ENCODE measurements around the gene LIF. TPM values are rescaled to one million over a fixed set of nuclear protein-coding genes. Genes with fewer than 3 reads are reported as not detected.

LIF gene
- total RNA-seq, 1 experiment from 2014 or later: 75.4 TPM

GRCh38 chr22:30212363-30212995 lies 34.1 kb downstream of the LIF start:
- peak overlapping the region; percentile 80 for H3K9ac ChIP-seq (ENCODE audit: low read length)

More at GRCh38 chr22:30212363-30212995, 34.1 kb downstream of the LIF start:
- H3K4me3 ChIP-seq (replicated peaks in 1 of 2; ENCODE audit: low read depth in 1 of 2, low read length in 2 of 2): peak overlapping the region in 1 of 2 experiments; percentile 29; a peak in 2 of 4 replicates
- ChIA-PET POLR2A (interaction anchor here (1.0 to 5.4 kb wide), 6 partner anchors 8 to 28 kb away, joined by 3 to 43 read pairs (median 6); no protein-coding TSS in a partner anchor), CTCF (no interaction called here), RAD21 (ENCODE audit: low non-redundant PET in 1 of 2, low total read pairs in 2 of 2, uncharacterized antibody in 2 of 2, unreplicated experiment in 2 of 2) (interaction anchor here in 1 of 2 experiments (1.1 to 1.7 kb wide), 4 partner anchors 12 to 104 kb away, joined by 3 read pairs; no protein-coding TSS in a partner anchor)
- TF ChIP-seq POLR2A (IDR thresholded peaks at IDR 0.05; ENCODE audit: borderline replicate concordance, extremely low read depth, insufficient read depth, insufficient read length) (no peak), RAD21 (IDR thresholded peaks at IDR 0.05; ENCODE audit: low read depth) (no peak), FOSL1 (IDR thresholded peaks at IDR 0.05; ENCODE audit: low read depth) (no peak), POLR2AphosphoS5 (IDR thresholded peaks at IDR 0.05; ENCODE audit: low read depth, low read length) (peak; percentile 66), YY1 (IDR thresholded peaks at IDR 0.05; ENCODE audit: extremely low read depth, insufficient replicate concordance, low read depth, low read length) (no peak), CTCF (IDR thresholded peaks at IDR 0.05 in 2 of 3, conservative IDR thresholded peaks at IDR 0.05 in 1 of 3; ENCODE audit: borderline replicate concordance in 1 of 3, insufficient read depth in 1 of 3, low read depth in 2 of 3, low read length in 2 of 3) (0 out of 6 replicates have a peak, but pooled peaks of 1 of the 3 experiments have one; percentile 19), CBX3 (IDR thresholded peaks at IDR 0.05; ENCODE audit: low read depth) (no peak), TCF7L2 (IDR thresholded peaks at IDR 0.05; ENCODE audit: borderline replicate concordance, extremely low read depth, insufficient read depth, insufficient read length) (peak; percentile 79)
- H3K4me2 ChIP-seq (ENCODE audit: low read length): peak overlapping the region; percentile 64
- H4K20me1 ChIP-seq (ENCODE audit: insufficient read depth): no peaks in the 10 kb centered on the region
- no peaks in the 10 kb centered on the region for H3K27me3 ChIP-seq (ENCODE audit: insufficient read depth, low read length)
- H3K36me3 ChIP-seq (ENCODE audit: control insufficient read depth in 1 of 2, insufficient read depth in 2 of 2, low read length in 2 of 2): no peaks in the 10 kb centered on the region
- ATAC-seq (peak; percentile 63), DNase-seq (ENCODE audit: low read depth, low spot score) (peak; percentile 93)
- no peak overlapping the region for H2AFZ ChIP-seq (ENCODE audit: low read depth, low read length, poor library complexity, severe bottlenecking)
- H3K9me2 ChIP-seq (ENCODE audit: insufficient read depth): no peaks in the 10 kb centered on the region
- no TSS peak for BruUV-seq (replicated peaks)
- peak overlapping the region; percentile 96 for H3K27ac ChIP-seq (ENCODE audit: low read depth, low read length)
- H3K79me2 ChIP-seq (ENCODE audit: insufficient read depth, low read length): no peaks in the 10 kb centered on the region
- H3K4me1 ChIP-seq (ENCODE audit: control insufficient read depth in 1 of 2, insufficient read depth in 2 of 2, low read length in 2 of 2): peaks cover 66 to 92% of the 10 kb centered on the region in 2 experiments
- H3K9me3 ChIP-seq (ENCODE audit: control insufficient read depth in 1 of 2, insufficient read depth in 1 of 2, low read depth in 1 of 2, low read length in 2 of 2): no peaks in the 10 kb centered on the region
- intact Hi-C loops (cut with micrococcal nuclease): no loop called here
